ENCODE results near the gene FFAR3. TPM values are rescaled to one million over a fixed set of nuclear protein-coding genes. Genes with fewer than 3 reads are reported as not detected.

FFAR3 gene
- total RNA-seq, 4 donors from 2014 or later: 0.87 TPM; not detected in 3

GRCh38 chr19:35334144-35334753 lies 24.0 kb upstream of the FFAR3 start:
- no peak for DNase-seq (ENCODE audit: low spot score in 2 of 2)
- no peaks in the 10 kb centered on the region for H3K9me3 ChIP-seq
- TF ChIP-seq EP300 (IDR thresholded peaks at IDR 0.05): no peak
- TF ChIP-seq CTCF (IDR thresholded peaks at IDR 0.05): no peak
- TF ChIP-seq POLR2A (IDR thresholded peaks at IDR 0.05): no peak
- H3K4me3 ChIP-seq: no peak overlapping the region
- no peaks in the 10 kb centered on the region for H3K4me1 ChIP-seq
- H3K27me3 ChIP-seq: no peaks in the 10 kb centered on the region
- WGBS, 2 donors: 84 to 85% methylated on average over 10 of the region's 10 CpGs
- H3K36me3 ChIP-seq: no peaks in the 10 kb centered on the region
- H3K27ac ChIP-seq: no peak overlapping the region

GRCh38 chr19:35336166-35336955 lies 21.9 kb upstream of the FFAR3 start:
- H3K27me3 ChIP-seq: no peaks in the 10 kb centered on the region
- no peak overlapping the region for H3K4me3 ChIP-seq
- no peak for TF ChIP-seq EP300 (IDR thresholded peaks at IDR 0.05)
- TF ChIP-seq POLR2A (IDR thresholded peaks at IDR 0.05): no peak
- TF ChIP-seq CTCF (IDR thresholded peaks at IDR 0.05): no peak
- H3K9me3 ChIP-seq: no peaks in the 10 kb centered on the region
- 84 to 89% methylated on average over 21 of the region's 21 CpGs for WGBS, 2 donors
- H3K4me1 ChIP-seq: no peaks in the 10 kb centered on the region
- DNase-seq (ENCODE audit: low spot score in 2 of 2): no peak
- no peak overlapping the region for H3K27ac ChIP-seq
- peaks cover 0 to 8% (median 0%) of the 10 kb centered on the region in 3 donors for H3K36me3 ChIP-seq

GRCh38 chr19:35337097-35337983 lies 20.9 kb upstream of the FFAR3 start:
- WGBS, 2 donors: 78 to 82% methylated on average over 23 to 25 of the region's 25 CpGs
- Histone ChIP-seq H3K27me3 (no peaks in the 10 kb centered on the region), H3K9me3 (no peaks in the 10 kb centered on the region), H3K36me3 (peaks cover 0 to 8% (median 0%) of the 10 kb centered on the region in 3 donors), H3K4me1 (no peaks in the 10 kb centered on the region), H3K4me3 (no peak overlapping the region), H3K27ac (no peak overlapping the region)
- TF ChIP-seq EP300 (IDR thresholded peaks at IDR 0.05) (no peak), POLR2A (IDR thresholded peaks at IDR 0.05) (no peak), CTCF (IDR thresholded peaks at IDR 0.05) (no peak)
- no peak for DNase-seq (ENCODE audit: low spot score in 2 of 2)

- Histone ChIP-seq H3K9me3 (no peaks in the 10 kb centered on the region), H3K27ac (no peak overlapping the region), H3K4me1 (no peaks in the 10 kb centered on the region), H3K4me3 (no peak overlapping the region), H3K27me3 (no peaks in the 10 kb centered on the region), H3K36me3 (peaks cover 0 to 8% (median 0%) of the 10 kb centered on the region in 3 donors)
- 80 to 84% methylated on average over 13 of the region's 13 CpGs for WGBS, 2 donors
- DNase-seq (ENCODE audit: low spot score in 2 of 2): no peak
- no peak for TF ChIP-seq CTCF (IDR thresholded peaks at IDR 0.05)
- TF ChIP-seq EP300 (IDR thresholded peaks at IDR 0.05): no peak
- no peak for TF ChIP-seq POLR2A (IDR thresholded peaks at IDR 0.05)
Observed at GRCh38 chr19:35337984-35338296, 20.3 kb upstream of the FFAR3 start.
